Measurements from ENCODE around the gene CCNL2. TPM values are rescaled to one million over a fixed set of nuclear protein-coding genes. Genes with fewer than 3 reads are reported as not detected.
A peak's percentile ranks its signal among the peaks of the same experiment; 100 is the strongest.
"Not testable (repeated sequence)": the region's sequence is repeated elsewhere in the genome, so short reads cannot be mapped to it uniquely, and the experiment has no call there.

Gene CCNL2
- total RNA-seq, 2 donors from 2014 or later: 166 to 180 TPM

GRCh38 chr1:1406821-1407635 lies 7.9 kb upstream of the CCNL2 start, which contains the start of gene MRPL20:
MRPL20 (minus strand) TSS chr1:1407293; CDS start chr1:1407217, 76 bp downstream.
- H3K27ac Mint-ChIP-seq: peak within 1 kb of the TSS; percentile 77
- H3K4me1 Mint-ChIP-seq (ENCODE audit: low read depth): peaks cover 55% of the 10 kb centered on the region
- peak; percentile 97 for DNase-seq
- H3K36me3 Mint-ChIP-seq (ENCODE audit: insufficient read depth in 2 of 2): peaks cover 4 to 24% of the 10 kb centered on the region in 2 donors
- no peaks in the 10 kb centered on the region for H3K9me3 Mint-ChIP-seq
- H3K4me3 Mint-ChIP-seq: peak within 1 kb of the TSS; percentile 90 to 95
- ATAC-seq (replicated peaks in 1 of 2): peak; percentile 98
- no peaks in the 10 kb centered on the region for H3K27me3 Mint-ChIP-seq (ENCODE audit: low read depth)

- Mint-ChIP-seq H3K27ac (peak overlapping the region; percentile 77), H3K4me1 (ENCODE audit: low read depth) (peaks cover 62% of the 10 kb centered on the region), H3K4me3 (peak overlapping the region; percentile 77 to 95), H3K9me3 (no peaks in the 10 kb centered on the region), H3K36me3 (ENCODE audit: insufficient read depth in 2 of 2) (peaks cover 4 to 27% of the 10 kb centered on the region in 2 donors), H3K27me3 (ENCODE audit: low read depth) (no peaks in the 10 kb centered on the region)
- ATAC-seq (replicated peaks in 1 of 2) (no peak), DNase-seq (no peak)
Observed at GRCh38 chr1:1406101-1406820, 7.1 kb upstream of the CCNL2 start.

GRCh38 chr1:1403653-1404052 lies 4.5 kb upstream of the CCNL2 start:
- Mint-ChIP-seq H3K36me3 (ENCODE audit: insufficient read depth in 2 of 2) (peaks cover 12 to 30% of the 10 kb centered on the region in 2 donors), H3K4me1 (ENCODE audit: low read depth) (peaks cover 61% of the 10 kb centered on the region), H3K27me3 (ENCODE audit: low read depth) (no peaks in the 10 kb centered on the region), H3K27ac (peak overlapping the region; percentile 78), H3K4me3 (no peak overlapping the region), H3K9me3 (no peaks in the 10 kb centered on the region)
- no peak for ATAC-seq (replicated peaks in 1 of 2)
- no peak for DNase-seq

- not testable (repeated sequence) for DNase-seq; H3K9me3 Mint-ChIP-seq; ATAC-seq (replicated peaks in 1 of 2); H3K4me3 Mint-ChIP-seq; H3K27me3 Mint-ChIP-seq (ENCODE audit: low read depth)
- Mint-ChIP-seq H3K27ac (peak overlapping the region; percentile 78), H3K36me3 (ENCODE audit: insufficient read depth in 2 of 2) (peaks cover 15 to 33% of the 10 kb centered on the region in 2 donors), H3K4me1 (ENCODE audit: low read depth) (peaks cover 60% of the 10 kb centered on the region)
Observed at GRCh38 chr1:1402901-1403392, 3.8 kb upstream of the CCNL2 start.

- Mint-ChIP-seq H3K4me3 (no peak overlapping the region), H3K36me3 (ENCODE audit: insufficient read depth in 2 of 2) (peaks cover 15 to 33% of the 10 kb centered on the region in 2 donors), H3K27me3 (ENCODE audit: low read depth) (no peaks in the 10 kb centered on the region), H3K27ac (no peak overlapping the region), H3K4me1 (ENCODE audit: low read depth) (peaks cover 67% of the 10 kb centered on the region), H3K9me3 (no peaks in the 10 kb centered on the region)
- ATAC-seq (replicated peaks in 1 of 2) (no peak), DNase-seq (peak in 1 of 2 donors; percentile 47)
Observed at GRCh38 chr1:1402072-1402900, 3.2 kb upstream of the CCNL2 start.

- DNase-seq (no peak), ATAC-seq (replicated peaks in 1 of 2) (no peak)
- H3K4me1 Mint-ChIP-seq (ENCODE audit: low read depth): peaks cover 69% of the 10 kb centered on the region
- H3K9me3 Mint-ChIP-seq: no peaks in the 10 kb centered on the region
- peaks cover 15 to 31% of the 10 kb centered on the region in 2 donors for H3K36me3 Mint-ChIP-seq (ENCODE audit: insufficient read depth in 2 of 2)
- H3K4me3 Mint-ChIP-seq: peak overlapping the region; percentile 92 to 97
- H3K27ac Mint-ChIP-seq: peak overlapping the region; percentile 91
- no peaks in the 10 kb centered on the region for H3K27me3 Mint-ChIP-seq (ENCODE audit: low read depth)
Observed at GRCh38 chr1:1401457-1402010, 2.4 kb upstream of the CCNL2 start.

- H3K4me3 Mint-ChIP-seq: peak overlapping the region; percentile 92 to 97
- peaks cover 15 to 27% of the 10 kb centered on the region in 2 donors for H3K36me3 Mint-ChIP-seq (ENCODE audit: insufficient read depth in 2 of 2)
- peaks cover 62% of the 10 kb centered on the region for H3K4me1 Mint-ChIP-seq (ENCODE audit: low read depth)
- H3K9me3 Mint-ChIP-seq: no peaks in the 10 kb centered on the region
- no peak for ATAC-seq (replicated peaks in 1 of 2)
- peak overlapping the region; percentile 91 for H3K27ac Mint-ChIP-seq
- DNase-seq: no peak
- H3K27me3 Mint-ChIP-seq (ENCODE audit: low read depth): no peaks in the 10 kb centered on the region
Observed at GRCh38 chr1:1400576-1401456, 1.7 kb upstream of the CCNL2 start.

GRCh38 chr1:1399872-1400575 lies 889 bp upstream of the CCNL2 start:
- peak; percentile 22 to 33 for DNase-seq
- ATAC-seq (replicated peaks in 1 of 2): no peak

GRCh38 chr1:1398677-1399186 lies 403 bp downstream of the CCNL2 start:
- peak; percentile 3 for ATAC-seq (replicated peaks in 1 of 2)
- H3K36me3 Mint-ChIP-seq (ENCODE audit: insufficient read depth in 2 of 2): peaks cover 16 to 32% of the 10 kb centered on the region in 2 donors

More at GRCh38 chr1:1399872-1400575, 889 bp upstream of the CCNL2 start:
- no peaks in the 10 kb centered on the region for H3K27me3 Mint-ChIP-seq (ENCODE audit: low read depth)
- peak overlapping the region; percentile 91 for H3K27ac Mint-ChIP-seq
- H3K4me3 Mint-ChIP-seq: peak overlapping the region; percentile 92 to 97
- H3K4me1 Mint-ChIP-seq (ENCODE audit: low read depth): peaks cover 63% of the 10 kb centered on the region
- H3K9me3 Mint-ChIP-seq: no peaks in the 10 kb centered on the region
- peaks cover 15 to 28% of the 10 kb centered on the region in 2 donors for H3K36me3 Mint-ChIP-seq (ENCODE audit: insufficient read depth in 2 of 2)

GRCh38 chr1:1397839-1398523 lies 1.2 kb downstream of the CCNL2 start:
- Mint-ChIP-seq H3K27me3 (ENCODE audit: low read depth) (no peaks in the 10 kb centered on the region), H3K9me3 (no peaks in the 10 kb centered on the region), H3K4me3 (peak overlapping the region; percentile 92 to 97), H3K4me1 (ENCODE audit: low read depth) (peaks cover 57% of the 10 kb centered on the region), H3K36me3 (ENCODE audit: insufficient read depth in 2 of 2) (peaks cover 16 to 36% of the 10 kb centered on the region in 2 donors), H3K27ac (peak overlapping the region; percentile 89)
- no peak for DNase-seq
- no peak for ATAC-seq (replicated peaks in 1 of 2)

More at GRCh38 chr1:1398677-1399186, 403 bp downstream of the CCNL2 start:
- H3K4me1 Mint-ChIP-seq (ENCODE audit: low read depth): peaks cover 60% of the 10 kb centered on the region
- peak overlapping the region; percentile 89 for H3K27ac Mint-ChIP-seq
- H3K4me3 Mint-ChIP-seq: peak overlapping the region; percentile 92 to 97
- DNase-seq: peak in 1 of 2 donors; percentile 29
- no peaks in the 10 kb centered on the region for H3K27me3 Mint-ChIP-seq (ENCODE audit: low read depth)
- no peaks in the 10 kb centered on the region for H3K9me3 Mint-ChIP-seq

Measured in activated T-cell treated with anti-CD3 and anti-CD28 coated beads, Interleukin-2, amount 50 U/mL, for 72 hours (primary cell).